HEK293 (cell line): ENCODE results near the gene PAK3.

ENCODE experiments used
- KLF10 ChIP-seq: fragments of 450-650 bp; IDR thresholded peaks from 2 replicates; pipeline ENCODE4 v1.5.1; 2018; ENCODE audit warnings: missing biosample characterization, mild to moderate bottlenecking, missing genetic modification characterization
- SETDB1 ChIP-seq: IDR thresholded peaks from one replicate; pipeline ENCODE4 v1.6.1; 2017; ENCODE audit warnings: mild to moderate bottlenecking, low read length, moderate library complexity, mixed read lengths; ENCODE audit not compliant: insufficient read length
- YY1 ChIP-seq: fragments of 450-650 bp; formaldehyde crosslinking; IDR thresholded peaks from 2 replicates; pipeline ENCODE4 v1.5.1; 2018; ENCODE audit warnings: missing biosample characterization, missing genetic modification characterization
- ZBTB7A ChIP-seq: fragments of 450-650 bp; formaldehyde crosslinking; IDR thresholded peaks from 2 replicates; pipeline ENCODE4 v1.5.1; 2016; ENCODE audit warnings: low read depth, missing biosample characterization, missing genetic modification characterization
- ZNF48 ChIP-seq: fragments of 450-650 bp; formaldehyde crosslinking; IDR thresholded peaks from 2 replicates; pipeline ENCODE4 v1.5.1; 2016; ENCODE audit warnings: missing biosample characterization, missing genetic modification characterization
- ZNF510 ChIP-seq: fragments of 450-650 bp; formaldehyde crosslinking; IDR thresholded peaks from 2 replicates; pipeline ENCODE4 v1.5.1; 2018; ENCODE audit warnings: mild to moderate bottlenecking, missing genetic modification characterization, missing biosample characterization; ENCODE audit not compliant: insufficient replicate concordance
- ZNF514 ChIP-seq: fragments of 450-650 bp; formaldehyde crosslinking; IDR thresholded peaks from 2 replicates; pipeline ENCODE4 v1.5.1; 2016; ENCODE audit warnings: missing biosample characterization, missing genetic modification characterization

DNA sequence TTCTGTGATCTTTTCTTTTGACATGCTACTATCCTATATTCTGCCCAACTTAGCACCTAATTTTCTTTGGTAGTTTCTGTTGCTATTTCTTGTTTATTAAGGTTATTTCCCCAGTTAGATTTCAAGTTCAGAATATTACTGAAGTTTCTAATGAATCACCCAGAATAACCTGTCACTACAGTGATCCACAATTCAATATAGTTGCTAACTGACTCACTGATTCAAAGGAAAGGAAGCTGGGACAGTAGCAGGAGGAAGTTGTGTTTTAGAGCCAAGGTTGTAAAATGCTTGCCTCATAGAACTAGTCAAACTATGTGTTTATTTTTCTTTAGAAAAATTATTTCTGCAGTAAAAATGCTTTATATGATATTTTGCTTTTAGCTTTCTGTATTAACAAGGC lies 37.4 kb downstream of the PAK3 start:
- no peak for TF ChIP-seq KLF10 (tag by site-specific recombination)
- TF ChIP-seq YY1 (tag by site-specific recombination): no peak
- TF ChIP-seq ZNF510 (tag by site-specific recombination): no peak
- no peak for TF ChIP-seq ZNF48
- no peak for TF ChIP-seq ZBTB7A (tag by site-specific recombination)
- no peak for TF ChIP-seq SETDB1
- no peak for TF ChIP-seq ZNF514 (tag by site-specific recombination)
